HEK293T (cell line): ENCODE measurements around the gene HPCAL1.

Source experiments
- CTCF ChIA-PET: fragments of 350-600 bp; formaldehyde crosslinking; extraction: SDS; loops from one replicate; lab custom pipeline; 2021; ENCODE audit warnings: antibody characterized with exemption, inconsistent platforms; lab: Yijun Ruan, JAX
- POLR2A ChIA-PET: fragments of 350-600 bp; formaldehyde crosslinking; extraction: SDS; loops from one replicate; lab custom pipeline; 2020; ENCODE audit warnings: antibody characterized with exemption, inconsistent platforms; lab: Yijun Ruan, JAX
- DNase-seq: peaks from one replicate; pipeline ENCODE4 v3.0.0; 2012; ENCODE audit warnings: mixed read lengths; ENCODE audit errors: extremely low spot score
- ARNT ChIP-seq: fragments of 450-650 bp; IDR thresholded peaks from 2 replicates; pipeline ENCODE4 v1.6.1; 2017; ENCODE audit warnings: mild to moderate bottlenecking
- BHLHE40 ChIP-seq: fragments of 450-650 bp; IDR thresholded peaks from 2 replicates; pipeline ENCODE4 v1.6.1; 2016; ENCODE audit warnings: mild to moderate bottlenecking, moderate library complexity, borderline replicate concordance
- CTBP1 ChIP-seq: fragments of 450-650 bp; IDR thresholded peaks from 2 replicates; pipeline ENCODE4 v1.6.1; 2016; ENCODE audit warnings: borderline replicate concordance
- ELF4 ChIP-seq: fragments of 450-650 bp; IDR thresholded peaks from 2 replicates; pipeline ENCODE4 v1.6.1; 2017; ENCODE audit warnings: antibody characterized with exemption
- FOXA1 ChIP-seq: fragments of 450-650 bp; IDR thresholded peaks from 2 replicates; pipeline ENCODE4 v1.6.1; 2016; ENCODE audit warnings: mild to moderate bottlenecking
- FOXK2 ChIP-seq: fragments of 450-650 bp; IDR thresholded peaks from 2 replicates; pipeline ENCODE4 v1.6.1; 2016; ENCODE audit warnings: mild to moderate bottlenecking
- FOXM1 ChIP-seq: fragments of 450-650 bp; IDR thresholded peaks from 2 replicates; pipeline ENCODE4 v1.6.1; 2017; ENCODE audit warnings: mild to moderate bottlenecking, borderline replicate concordance
- HDGF ChIP-seq: fragments of 450-650 bp; IDR thresholded peaks from 2 replicates; pipeline ENCODE4 v1.6.1; 2017; ENCODE audit warnings: antibody characterized with exemption, borderline replicate concordance
- L3MBTL2 ChIP-seq: fragments of 450-650 bp; conservative IDR thresholded peaks from 2 replicates; pipeline ENCODE4 v1.6.1; 2016; ENCODE audit warnings: mild to moderate bottlenecking
- LEF1 ChIP-seq: fragments of 450-650 bp; IDR thresholded peaks from 2 replicates; pipeline ENCODE4 v1.6.1; 2017; ENCODE audit warnings: mild to moderate bottlenecking, borderline replicate concordance
- NFRKB ChIP-seq: fragments of 450-650 bp; IDR thresholded peaks from 2 replicates; pipeline ENCODE4 v1.6.1; 2016; ENCODE audit warnings: mild to moderate bottlenecking, moderate library complexity
- PKNOX1 ChIP-seq: fragments of 450-650 bp; IDR thresholded peaks from 2 replicates; pipeline ENCODE4 v1.6.1; 2016
- SP1 ChIP-seq: fragments of 450-650 bp; IDR thresholded peaks from 2 replicates; pipeline ENCODE4 v1.6.1; 2017
- SUZ12 ChIP-seq: fragments of 450-650 bp; IDR thresholded peaks from 2 replicates; pipeline ENCODE4 v1.6.1; 2016; ENCODE audit warnings: mild to moderate bottlenecking
- TARDBP ChIP-seq: fragments of 450-650 bp; IDR thresholded peaks from 2 replicates; pipeline ENCODE4 v1.6.1; 2016
- ZNF384 ChIP-seq: fragments of 450-650 bp; IDR thresholded peaks from 2 replicates; pipeline ENCODE4 v1.6.1; 2016

The HPCAL1 gene

GRCh38 chr2:10343658-10344057 is 41.0 kb downstream of the HPCAL1 start:
- no peak for DNase-seq
- no peak for TF ChIP-seq ARNT
- no peak for TF ChIP-seq FOXK2
- no peak for TF ChIP-seq ZNF384
- no peak for TF ChIP-seq HDGF
- no peak for TF ChIP-seq NFRKB
- no peak for TF ChIP-seq ELF4
- TF ChIP-seq LEF1: no peak
- no peak for TF ChIP-seq L3MBTL2
- no peak for TF ChIP-seq TARDBP
- TF ChIP-seq PKNOX1: no peak
- no peak for TF ChIP-seq SUZ12
- POLR2A ChIA-PET: no interaction called here
- CTCF ChIA-PET: no interaction called here

GRCh38 chr2:10344105-10345066 is 41.7 kb downstream of the HPCAL1 start:
- DNase-seq: no peak
- ChIA-PET CTCF (no interaction called here), POLR2A (no interaction called here)
- no peak for TF ChIP-seq ARNT
- TF ChIP-seq ELF4: no peak
- TF ChIP-seq L3MBTL2: no peak
- no peak for TF ChIP-seq BHLHE40
- TF ChIP-seq FOXM1: no peak
- TF ChIP-seq HDGF: no peak
- no peak for TF ChIP-seq SUZ12
- TF ChIP-seq ZNF384: no peak
- TF ChIP-seq LEF1: no peak

GRCh38 chr2:10345126-10345525 is 42.4 kb downstream of the HPCAL1 start:
- CTCF ChIA-PET: no interaction called here
- DNase-seq: no peak
- POLR2A ChIA-PET: no interaction called here
- TF ChIP-seq PKNOX1: no peak
- no peak for TF ChIP-seq TARDBP
- no peak for TF ChIP-seq BHLHE40
- no peak for TF ChIP-seq CTBP1
- TF ChIP-seq ARNT: no peak
- TF ChIP-seq FOXM1: no peak

- POLR2A ChIA-PET: no interaction called here
Measured at GRCh38 chr2:10345813-10346212, 43.1 kb downstream of the HPCAL1 start.

GRCh38 chr2:10346929-10347561 is 44.3 kb downstream of the HPCAL1 start:
- ChIA-PET CTCF (no interaction called here), POLR2A (no interaction called here)
- TF ChIP-seq PKNOX1: no peak
- TF ChIP-seq ARNT: no peak
- TF ChIP-seq LEF1: no peak
- no peak for TF ChIP-seq SP1
- no peak for TF ChIP-seq ELF4
- TF ChIP-seq L3MBTL2: no peak
- DNase-seq: no peak

More at GRCh38 chr2:10345813-10346212, 43.1 kb downstream of the HPCAL1 start:
- TF ChIP-seq FOXK2: no peak
- TF ChIP-seq ARNT: no peak
- TF ChIP-seq LEF1: no peak
- TF ChIP-seq NFRKB: no peak
- TF ChIP-seq SUZ12: no peak
- no peak for TF ChIP-seq ELF4
- TF ChIP-seq FOXA1: no peak
- no peak for TF ChIP-seq TARDBP
- TF ChIP-seq ZNF384: no peak
- DNase-seq: no peak
- CTCF ChIA-PET: no interaction called here

GRCh38 chr2:10347562-10347948 is 44.9 kb downstream of the HPCAL1 start:
- ChIA-PET POLR2A (no interaction called here), CTCF (no interaction called here)
- no peak for TF ChIP-seq TARDBP
- DNase-seq: no peak

GRCh38 chr2:10348891-10349290 is 46.2 kb downstream of the HPCAL1 start:
- no peak for DNase-seq
- TF ChIP-seq SP1: no peak
- TF ChIP-seq L3MBTL2: no peak
- TF ChIP-seq HDGF: no peak
- no peak for TF ChIP-seq FOXK2
- TF ChIP-seq ARNT: no peak
- no peak for TF ChIP-seq ELF4
- no peak for TF ChIP-seq PKNOX1
- no peak for TF ChIP-seq ZNF384
- ChIA-PET CTCF (no interaction called here), POLR2A (no interaction called here)
